GM11168 (cell line): ENCODE data around the gene DNAI1.
"Not testable (repeated sequence)": the region's sequence is repeated elsewhere in the genome, so short reads cannot be mapped to it uniquely, and the experiment has no call there.

Experiments used
- in situ Hi-C: fragments of 300-500 bp; cut with MboI; formaldehyde crosslinking; loops from one replicate; pipeline ENCODE4 v1.12.0; 2022; ENCODE audit warnings: low sequenced_read_pairs; ENCODE audit not compliant: unreplicated experiment

The DNAI1 gene

GRCh38 chr9:34522971-34523797 is 64.6 kb downstream of the DNAI1 start, which contains the start of gene ENHO:
Gene ENHO (minus strand): TSS chr9:34522990. CDS start chr9:34521695, 1,295 bp downstream.
- in situ Hi-C loops = no loop called here

DNA sequence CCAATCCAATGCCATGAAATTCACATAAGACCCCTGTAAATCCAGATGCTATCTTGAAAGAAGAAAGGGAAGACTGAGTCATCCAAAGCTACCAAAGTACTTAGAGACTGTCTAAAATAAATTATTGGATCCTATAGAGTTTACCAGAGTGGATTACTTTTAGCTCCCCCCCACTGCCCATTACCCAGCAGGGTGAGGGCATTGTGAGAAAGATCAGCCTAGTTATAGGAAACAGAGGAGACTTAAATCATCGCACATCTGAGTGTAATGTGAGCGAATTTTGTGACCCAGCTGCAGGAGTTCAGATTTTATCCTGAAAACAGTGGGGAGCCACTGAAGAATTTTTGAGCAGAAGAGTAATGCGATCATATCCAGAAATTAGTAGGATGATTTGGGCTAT is 65.7 kb downstream of the DNAI1 start:
- in situ Hi-C loops = no loop called here

DNA sequence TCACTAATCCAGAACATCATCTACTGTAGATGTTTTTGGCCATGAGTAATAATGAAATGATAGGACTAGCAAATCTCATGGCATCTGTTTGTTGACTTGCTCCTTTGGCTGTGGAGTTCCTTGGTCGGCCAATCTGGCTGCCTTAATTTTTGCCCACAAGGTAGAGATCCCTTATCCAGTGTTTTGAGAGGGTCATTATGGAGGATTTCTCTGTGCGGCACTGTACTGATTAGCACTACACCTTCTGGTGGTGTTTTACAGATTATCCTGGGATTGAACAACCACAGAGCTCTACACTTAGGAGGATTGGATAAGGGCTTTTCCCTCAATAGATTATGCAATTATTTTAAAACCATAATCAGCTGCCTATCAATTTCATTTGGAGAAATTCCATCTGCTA is 67.4 kb downstream of the DNAI1 start:
- in situ Hi-C loops = no loop called here

DNA sequence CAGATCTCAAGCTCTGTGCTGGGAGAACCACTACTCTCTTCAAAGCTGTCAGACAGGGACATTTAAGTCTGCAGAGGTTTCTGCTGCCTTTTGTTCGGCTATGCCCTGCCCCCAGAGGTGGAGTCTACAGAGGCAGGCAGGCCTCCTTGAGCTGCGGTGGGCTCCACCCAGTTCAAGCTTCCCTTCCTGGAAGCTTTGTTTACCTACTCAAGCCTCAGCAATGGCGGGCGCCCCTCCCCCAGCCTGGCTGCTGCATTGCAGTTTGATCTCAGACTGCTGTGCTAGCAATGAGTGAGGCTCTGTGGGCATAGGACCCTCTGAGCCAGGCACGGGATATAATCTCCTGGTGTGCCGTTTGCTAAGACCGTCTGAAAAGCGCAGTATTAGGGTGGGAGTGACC is 73.4 kb downstream of the DNAI1 start:
- in situ Hi-C loops = not testable (repeated sequence)

GRCh38 chr9:34536685-34537084 is 78.1 kb downstream of the DNAI1 start:
- in situ Hi-C loops = no loop called here

GRCh38 chr9:34540827-34541226 is 82.2 kb downstream of the DNAI1 start:
- in situ Hi-C loops = no loop called here

DNA sequence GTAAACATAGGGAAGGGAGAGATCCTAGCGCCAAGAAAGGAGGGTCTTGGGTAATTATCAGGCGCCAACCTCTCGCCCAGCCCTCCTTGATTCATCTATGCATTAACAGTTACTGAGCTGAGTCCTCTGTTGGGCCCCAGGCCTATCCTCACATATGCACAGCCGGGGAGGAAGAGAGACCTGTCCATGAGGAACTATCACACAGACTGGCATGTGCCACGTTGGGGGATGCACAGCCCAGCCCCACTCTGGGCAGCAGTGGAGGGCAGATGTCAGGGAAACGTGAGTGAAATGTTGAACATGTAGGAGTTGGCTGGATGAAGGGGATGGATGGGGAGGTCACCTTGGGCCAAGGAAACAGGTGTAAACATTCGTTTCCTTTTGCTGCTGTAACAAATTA is 82.9 kb downstream of the DNAI1 start:
- in situ Hi-C loops = no loop called here

DNA sequence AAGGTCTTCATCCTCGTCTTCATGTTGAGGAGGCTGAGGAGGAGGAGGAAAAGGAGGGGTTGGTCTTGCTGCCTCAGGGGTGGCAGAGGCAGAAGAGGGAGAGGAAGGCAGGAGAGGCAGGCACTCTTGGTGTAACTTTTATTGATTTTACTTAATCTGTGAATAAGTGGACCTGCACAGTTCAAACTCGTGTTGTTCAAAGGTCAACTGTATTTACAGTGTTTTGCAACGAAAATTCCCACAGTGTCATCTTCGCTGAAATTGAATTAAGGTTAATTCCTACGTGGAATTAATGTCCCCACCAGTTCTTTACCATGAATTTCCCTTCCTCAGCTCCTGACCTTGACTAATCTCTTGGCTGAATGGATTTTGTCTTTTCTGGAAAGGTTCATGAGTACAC is 85.4 kb downstream of the DNAI1 start:
- in situ Hi-C loops = no loop called here

GRCh38 chr9:34545497-34545896 is 86.9 kb downstream of the DNAI1 start:
- in situ Hi-C loops = no loop called here

DNA sequence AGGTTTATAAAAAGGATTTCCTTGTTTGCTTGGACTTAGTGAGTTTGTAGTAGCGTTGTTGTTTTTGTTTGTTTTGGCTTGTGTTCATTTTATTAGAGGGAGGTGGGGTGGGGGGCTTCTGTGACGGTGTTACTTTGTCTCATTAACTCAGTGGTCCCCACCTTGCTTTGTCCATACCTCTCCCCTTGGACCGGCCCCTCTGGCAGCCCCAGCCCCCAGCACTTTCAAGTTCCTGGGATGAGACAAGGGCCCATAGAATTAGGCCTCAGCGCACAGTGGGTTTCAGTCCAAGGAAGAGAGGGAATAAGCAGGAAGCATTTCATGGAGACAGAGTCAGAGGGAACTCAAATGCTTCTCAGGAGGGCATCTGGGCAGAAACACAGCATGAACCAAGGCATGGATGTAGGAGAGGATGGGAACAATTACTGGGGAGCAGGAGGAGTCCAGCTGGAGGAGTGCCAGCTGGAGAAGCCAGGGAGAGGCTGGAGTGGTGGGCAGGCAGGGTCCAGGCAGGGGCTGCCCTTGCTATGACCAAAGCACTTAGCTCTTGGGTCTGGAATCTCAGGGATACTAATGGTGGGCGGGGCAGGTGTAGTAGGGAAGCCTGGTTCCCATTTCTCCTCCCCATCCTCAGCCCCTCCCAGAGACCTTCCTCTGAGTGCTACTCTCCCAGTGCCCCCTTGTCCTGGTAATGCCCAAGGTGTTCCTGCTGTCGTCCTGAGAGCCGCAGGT is 87.7 kb downstream of the DNAI1 start:
- in situ Hi-C loops = no loop called here

DNA sequence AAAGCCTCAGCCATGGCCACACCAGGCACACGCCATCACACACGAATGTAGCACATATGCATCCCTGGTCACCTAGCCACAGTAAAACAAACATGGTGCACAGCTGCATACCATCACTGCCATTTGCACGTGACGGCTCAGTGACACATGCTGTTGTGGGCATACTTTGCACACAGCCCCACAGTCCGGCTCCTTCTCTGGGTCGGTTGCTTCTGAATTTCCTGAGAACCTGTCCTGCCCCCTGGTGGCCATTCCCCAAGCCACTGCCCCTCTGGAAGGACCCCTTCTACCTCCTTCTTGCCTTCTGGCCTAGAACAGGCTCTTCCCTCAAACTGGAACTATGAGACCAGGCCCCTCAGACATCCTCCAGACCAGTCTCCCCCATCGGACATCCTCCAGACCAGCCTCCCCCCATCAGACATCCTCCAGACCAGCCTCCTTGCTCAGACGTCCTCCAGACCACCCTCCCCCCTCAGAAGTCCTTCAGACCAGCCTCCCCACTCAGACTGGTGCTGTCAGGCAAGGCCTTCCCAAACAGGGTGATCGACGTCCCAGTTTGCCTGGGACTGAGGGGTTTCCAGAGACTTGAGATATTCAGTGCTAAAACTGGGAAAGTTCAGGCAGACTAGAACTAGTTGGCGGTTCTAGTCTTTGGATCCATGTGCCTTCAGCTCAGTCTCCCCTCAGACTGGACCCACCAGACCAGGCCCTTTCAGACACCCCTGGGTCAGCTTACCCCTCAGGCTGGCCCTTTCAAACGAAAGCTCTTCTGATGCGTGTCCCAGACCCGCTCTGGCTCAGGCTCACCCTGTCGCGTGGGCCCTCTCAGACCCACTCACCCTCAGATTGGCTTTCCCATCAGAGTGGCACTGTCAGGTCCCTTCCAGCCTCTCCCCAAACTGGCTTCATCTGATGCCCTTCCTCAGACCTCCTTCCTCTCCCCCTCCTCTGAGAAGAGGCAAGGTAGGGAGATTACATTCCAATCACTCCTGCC is 88.5 kb downstream of the DNAI1 start:
- in situ Hi-C loops = no loop called here

- in situ Hi-C loops = no loop called here
These were observed 89.5 kb downstream of the DNAI1 start for GRCh38 chr9:34547960-34548611.

- in situ Hi-C loops = no loop called here
These were observed 90.8 kb downstream of the DNAI1 start for GRCh38 chr9:34549407-34549732.

DNA sequence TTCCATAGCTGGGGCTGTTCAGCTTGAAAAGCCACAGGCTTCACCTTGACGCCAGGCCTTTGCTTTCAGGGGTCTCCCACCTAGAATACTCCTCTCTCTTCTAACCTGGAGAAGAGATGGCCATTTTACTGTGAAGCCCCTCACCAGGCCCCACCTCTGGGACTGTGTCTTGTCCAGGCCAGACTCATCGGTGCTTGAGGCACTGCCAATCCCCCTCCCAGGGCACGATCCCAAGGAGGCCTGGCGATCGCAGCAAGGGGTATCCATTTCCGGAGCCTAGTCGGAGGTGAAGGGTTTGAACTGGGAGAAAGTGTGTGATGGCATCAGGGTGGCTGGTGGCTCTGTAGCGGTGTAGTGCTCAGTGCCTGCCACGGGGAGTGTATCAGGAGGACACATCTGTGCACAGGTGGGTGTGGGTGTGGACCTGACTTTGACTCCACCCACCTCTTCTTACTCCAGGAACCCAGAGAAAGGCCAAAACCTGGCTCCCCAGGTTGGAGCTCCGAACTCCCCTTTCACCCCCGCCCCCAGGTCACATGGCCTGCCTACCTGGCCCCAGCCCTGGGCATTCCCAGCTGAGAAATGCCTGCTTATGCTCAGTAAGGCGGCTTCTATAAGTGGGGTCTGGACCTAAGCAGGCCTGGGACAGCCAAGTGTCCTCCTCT is 91.5 kb downstream of the DNAI1 start:
- in situ Hi-C loops = loop anchor here (5.0 kb wide), 1 partner anchor 47 kb away; no protein-coding TSS in a partner anchor

GRCh38 chr9:34550681-34551270 is 92.2 kb downstream of the DNAI1 start:
- in situ Hi-C loops = loop anchor here (5.0 kb wide), 1 partner anchor 47 kb away; no protein-coding TSS in a partner anchor

GRCh38 chr9:34551751-34552605 is 93.4 kb downstream of the DNAI1 start:
- in situ Hi-C loops = loop anchor here (5.0 kb wide), 1 partner anchor 45 kb away; no protein-coding TSS in a partner anchor

- in situ Hi-C loops = loop anchor here (5.0 kb wide), 1 partner anchor 45 kb away; no protein-coding TSS in a partner anchor
These were observed 94.0 kb downstream of the DNAI1 start for GRCh38 chr9:34552606-34552981.

DNA sequence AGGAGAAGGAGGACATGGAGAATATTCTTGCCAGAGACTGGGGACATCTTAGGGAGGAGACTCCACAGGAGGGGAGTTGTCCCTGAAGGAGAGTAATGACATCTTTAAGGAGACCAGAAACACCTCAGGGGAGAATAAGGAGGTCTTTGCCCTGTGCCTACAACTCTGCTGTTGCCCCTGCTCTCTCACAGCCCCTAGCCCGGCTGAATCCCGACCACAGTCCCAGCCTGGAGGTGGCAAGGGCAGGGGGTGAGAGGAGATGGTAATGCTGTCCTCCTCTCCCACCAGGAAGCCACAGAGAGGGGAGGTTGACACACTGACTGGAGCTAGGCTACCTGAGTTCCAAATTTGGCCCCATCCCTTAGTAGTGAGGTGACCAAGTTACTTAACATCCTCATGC is 94.4 kb downstream of the DNAI1 start:
- in situ Hi-C loops = loop anchor here (5.0 kb wide), 1 partner anchor 44 kb away; no protein-coding TSS in a partner anchor
